GM12892 (cell line): ENCODE measurements around the gene MAGEA8.

Source experiments
- POLR2A ChIP-seq: IDR thresholded peaks from 2 replicates; pipeline ENCODE4 v1.6.1; 2011; ENCODE audit warnings: low read depth, low read length, control low read depth
- POLR2AphosphoS5 ChIP-seq: IDR thresholded peaks from 2 replicates; pipeline ENCODE4 v1.6.1; 2011; ENCODE audit warnings: low read depth, low read length, control low read depth

- TF ChIP-seq POLR2AphosphoS5: no peak
- TF ChIP-seq POLR2A: no peak
Observed at GRCh38 chrX:149910178-149910695, 29.3 kb downstream of the MAGEA8 start.
